ENCODE data around the gene VAMP1.

VAMP1 gene

DNA sequence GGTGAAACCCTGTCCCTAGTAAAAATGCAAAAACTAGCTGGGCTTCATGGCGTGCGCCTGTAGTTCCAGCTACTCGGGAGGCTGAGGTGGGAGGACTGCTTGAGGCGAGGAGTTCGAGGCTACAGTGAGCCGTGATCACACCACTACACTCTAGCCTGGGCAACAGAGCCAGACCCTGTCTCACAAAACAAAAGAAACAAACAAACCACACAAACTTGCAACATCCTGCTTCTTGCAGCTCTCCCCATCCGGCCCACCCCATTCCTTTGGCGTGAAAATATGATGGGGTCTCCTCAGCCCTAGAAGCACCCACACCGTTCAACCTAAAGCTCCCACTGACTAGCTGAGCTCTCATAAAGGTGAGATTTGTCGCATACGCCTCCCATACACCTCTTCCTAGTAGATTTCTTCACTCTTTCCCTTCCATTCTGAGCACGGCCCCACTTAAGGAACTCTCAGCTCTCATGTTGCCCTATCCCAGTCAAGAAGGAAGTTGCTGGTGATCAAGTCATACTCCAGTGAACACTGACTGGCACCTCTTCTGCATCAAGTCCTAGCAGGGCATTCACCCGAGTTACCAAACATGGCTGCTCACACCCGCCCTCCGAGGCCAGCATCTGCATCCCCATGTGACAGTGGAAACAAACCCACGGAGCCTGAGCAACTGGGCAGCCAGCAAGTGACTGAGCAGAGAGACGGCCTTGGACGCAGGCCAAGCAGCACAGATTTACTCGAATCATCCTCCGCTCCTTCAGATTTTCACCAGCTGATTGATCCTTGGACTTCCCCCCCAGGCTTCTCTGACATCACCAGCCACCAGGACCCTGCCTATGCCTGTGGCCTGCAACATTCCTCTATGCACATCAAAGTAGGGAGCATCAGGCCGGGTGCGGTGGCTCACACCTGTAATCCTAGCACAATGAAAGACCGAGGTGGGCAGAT lies 44.6 kb downstream of the VAMP1 start:
- DNase-seq (ENCODE audit: low read depth) = no peak

DNA sequence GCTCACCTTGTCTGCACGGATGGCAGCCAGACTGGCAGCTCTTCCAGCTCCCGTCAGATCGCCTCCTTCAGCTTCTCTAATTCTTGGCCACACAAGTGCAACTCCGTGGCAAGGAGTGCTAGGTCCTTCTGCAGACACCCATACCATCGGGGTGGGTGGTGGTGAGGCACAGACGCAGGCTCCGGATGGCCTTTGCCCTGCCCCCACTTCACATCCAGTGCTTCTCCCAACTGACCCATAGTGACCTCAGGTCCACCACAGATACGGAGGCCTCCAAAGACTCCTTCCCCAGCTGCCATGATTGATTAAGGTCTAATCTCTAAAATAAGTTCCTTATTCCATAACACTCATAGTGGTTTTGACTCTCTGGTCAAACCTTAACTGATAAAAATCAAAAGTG lies 45.6 kb downstream of the VAMP1 start:
- peak; percentile 83 for DNase-seq (ENCODE audit: low read depth)

DNA sequence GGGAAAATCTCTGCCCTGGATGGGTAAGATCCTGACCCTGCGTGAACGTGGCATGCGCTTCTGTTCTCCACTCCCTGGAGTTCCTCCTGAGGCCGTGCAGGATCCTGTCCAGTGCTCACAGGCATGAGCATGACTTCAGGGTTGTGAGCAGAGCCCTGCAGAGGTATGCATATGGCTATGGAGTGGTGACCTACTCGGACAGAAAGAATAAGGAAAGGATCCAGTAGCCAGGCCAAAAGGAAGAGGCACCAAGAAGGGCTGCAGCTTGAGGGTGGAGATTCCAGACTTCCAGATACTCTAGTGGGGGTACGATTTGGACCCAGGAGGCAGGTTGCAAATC lies 46.5 kb downstream of the VAMP1 start:
- DNase-seq (ENCODE audit: low read depth) = no peak

DNA sequence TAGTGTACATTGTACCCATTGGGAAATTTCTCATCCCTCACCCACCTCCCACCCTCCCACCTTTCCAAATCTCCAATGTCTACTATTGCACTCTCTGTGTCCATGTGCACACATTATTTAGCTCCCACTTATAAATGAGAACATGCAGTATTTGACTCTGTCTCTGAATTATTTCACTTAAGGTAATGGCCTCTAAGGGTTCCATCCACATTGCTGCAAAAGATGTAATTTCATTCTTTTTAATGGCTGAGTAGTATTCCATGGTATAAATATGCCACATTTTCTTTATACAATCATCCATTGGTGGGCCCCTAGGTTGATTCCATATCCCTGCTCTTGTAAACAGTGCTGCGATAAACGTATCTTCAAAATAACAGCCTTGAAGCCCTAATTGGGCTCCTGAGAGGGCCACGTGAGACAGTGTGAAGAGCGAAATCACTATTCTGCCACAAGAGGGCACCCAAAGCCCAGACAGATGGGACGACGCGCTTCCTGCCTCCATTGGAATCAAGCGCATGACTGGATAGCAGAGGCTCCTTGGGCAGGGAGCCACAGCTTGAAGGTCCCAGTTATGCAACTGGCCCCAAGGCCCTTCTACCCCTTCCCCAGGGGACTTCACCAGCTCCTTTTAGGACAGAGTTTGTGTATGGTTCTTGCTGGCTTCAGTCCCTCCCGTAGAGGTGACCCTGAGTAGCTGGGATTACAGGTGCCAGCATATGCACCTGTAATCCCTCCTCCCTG lies 47.0 kb downstream of the VAMP1 start:
- DNase-seq (ENCODE audit: low read depth) = peak; percentile 86

DNA sequence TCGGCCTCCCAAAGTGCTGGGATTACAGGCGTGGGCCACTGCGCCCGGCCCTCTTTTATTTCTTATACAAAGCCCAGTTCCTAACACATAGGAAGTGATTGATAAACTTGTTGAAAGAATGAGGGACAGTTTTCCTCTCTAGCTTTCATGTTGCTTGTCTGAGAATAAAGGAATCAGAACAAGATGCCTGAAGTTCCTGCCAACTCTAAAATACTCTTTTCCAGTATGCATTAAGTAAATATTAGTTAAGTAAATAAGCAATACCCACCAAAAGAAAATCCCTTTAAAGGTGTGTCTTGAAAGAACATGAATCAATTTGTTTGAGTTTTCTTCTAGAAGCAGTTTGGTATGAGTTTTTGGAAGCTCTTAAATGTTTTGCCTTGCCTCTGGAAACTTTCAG lies 50.1 kb downstream of the VAMP1 start:
- no peak for DNase-seq (ENCODE audit: low read depth)

DNA sequence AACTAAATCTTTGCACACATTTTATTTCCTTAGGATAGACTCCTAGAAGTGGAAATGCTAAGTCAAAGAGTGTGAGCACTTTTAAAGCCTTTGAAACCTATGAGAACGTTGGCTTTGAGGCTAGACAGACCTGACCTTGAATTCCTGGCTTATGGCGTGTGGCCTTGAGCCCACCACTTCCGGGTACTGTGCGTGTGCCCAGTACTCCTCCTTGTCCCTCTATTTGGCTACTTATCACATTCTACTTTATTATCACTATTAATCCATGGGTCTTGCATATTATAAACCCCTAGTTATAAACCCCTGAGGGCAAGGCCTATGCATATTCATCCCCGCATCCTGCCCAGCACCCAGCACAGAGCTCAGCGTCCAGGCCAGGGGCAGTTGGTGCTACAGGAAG lies 51.7 kb downstream of the VAMP1 start:
- DNase-seq (ENCODE audit: low read depth) = no peak

DNA sequence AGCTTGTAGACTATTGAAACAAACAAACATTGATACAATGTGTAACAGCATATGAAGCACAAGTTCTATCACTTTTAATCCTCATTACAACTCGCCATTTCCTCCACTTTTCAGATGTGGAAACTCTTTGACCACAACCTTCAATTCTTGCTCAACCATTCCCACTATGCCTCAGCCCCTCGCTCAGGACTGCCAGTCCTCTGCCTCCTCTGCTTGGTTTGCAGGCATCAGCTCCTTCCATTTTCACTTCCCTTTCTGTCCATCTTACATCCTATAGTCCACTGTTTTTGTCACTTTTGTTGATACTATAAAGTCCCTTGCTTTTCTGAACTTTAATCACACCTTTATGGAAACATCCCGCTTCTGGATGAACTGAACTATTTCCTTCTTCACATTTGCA lies 53.9 kb downstream of the VAMP1 start:
- DNase-seq (ENCODE audit: low read depth) = no peak

Data from CMK (cell line).